ENCODE measurements around the gene STIM1.

Gene STIM1

GRCh38 chr11:3982431-3982830 lies 127.0 kb downstream of the STIM1 start:
- Histone ChIP-seq H3K27me3 (ENCODE audit: insufficient read depth, low read length) (no peaks in the 10 kb centered on the region), H3F3A (ENCODE audit: insufficient read depth, low read length) (no peaks in the 10 kb centered on the region), H3K9me3 (ENCODE audit: low read length) (no peaks in the 10 kb centered on the region), H3K4me3 (ENCODE audit: low read depth, low read length, poor library complexity, severe bottlenecking) (no peak overlapping the region), H3K4me2 (ENCODE audit: low read length) (no peak overlapping the region), H3K4me1 (ENCODE audit: insufficient read depth, low read length, severe bottlenecking) (peaks cover 11% of the 10 kb centered on the region), H3K9me2 (ENCODE audit: low read depth, low read length) (no peaks in the 10 kb centered on the region), H2AFZ (ENCODE audit: low read length) (no peak overlapping the region), H4K20me1 (ENCODE audit: insufficient read depth, low read length) (no peaks in the 10 kb centered on the region), H3K27ac (ENCODE audit: low read depth, low read length, poor library complexity, severe bottlenecking) (no peak overlapping the region), H3K9ac (ENCODE audit: low read length) (no peak overlapping the region), H3K36me3 (ENCODE audit: insufficient read depth, low read length) (no peaks in the 10 kb centered on the region), H3K79me2 (ENCODE audit: insufficient read depth, low read length) (no peaks in the 10 kb centered on the region)
- TF ChIP-seq CTCF (IDR thresholded peaks at IDR 0.05; ENCODE audit: low read length) (no peak), EZH2 (IDR thresholded peaks at IDR 0.05; ENCODE audit: borderline replicate concordance, low read length) (no peak)

GRCh38 chr11:3983101-3983500 lies 127.6 kb downstream of the STIM1 start:
- H3K9ac ChIP-seq (ENCODE audit: low read length) = no peak overlapping the region
- H3K27me3 ChIP-seq (ENCODE audit: insufficient read depth, low read length) = no peaks in the 10 kb centered on the region
- peaks cover 11% of the 10 kb centered on the region for H3K4me1 ChIP-seq (ENCODE audit: insufficient read depth, low read length, severe bottlenecking)
- H3F3A ChIP-seq (ENCODE audit: insufficient read depth, low read length) = no peaks in the 10 kb centered on the region
- no peaks in the 10 kb centered on the region for H3K9me3 ChIP-seq (ENCODE audit: low read length)
- no peak overlapping the region for H3K4me3 ChIP-seq (ENCODE audit: low read depth, low read length, poor library complexity, severe bottlenecking)
- H3K4me2 ChIP-seq (ENCODE audit: low read length) = no peak overlapping the region
- H4K20me1 ChIP-seq (ENCODE audit: insufficient read depth, low read length) = no peaks in the 10 kb centered on the region
- H3K27ac ChIP-seq (ENCODE audit: low read depth, low read length, poor library complexity, severe bottlenecking) = no peak overlapping the region
- H3K9me2 ChIP-seq (ENCODE audit: low read depth, low read length) = no peaks in the 10 kb centered on the region
- no peak overlapping the region for H2AFZ ChIP-seq (ENCODE audit: low read length)
- TF ChIP-seq CTCF (IDR thresholded peaks at IDR 0.05; ENCODE audit: low read length) (no peak), EZH2 (IDR thresholded peaks at IDR 0.05; ENCODE audit: borderline replicate concordance, low read length) (no peak)
- no peaks in the 10 kb centered on the region for H3K79me2 ChIP-seq (ENCODE audit: insufficient read depth, low read length)
- no peaks in the 10 kb centered on the region for H3K36me3 ChIP-seq (ENCODE audit: insufficient read depth, low read length)

GRCh38 chr11:3984896-3985295 lies 129.4 kb downstream of the STIM1 start:
- no peaks in the 10 kb centered on the region for H3K36me3 ChIP-seq (ENCODE audit: insufficient read depth, low read length)
- H3K27me3 ChIP-seq (ENCODE audit: insufficient read depth, low read length) = no peaks in the 10 kb centered on the region
- no peak overlapping the region for H3K4me2 ChIP-seq (ENCODE audit: low read length)
- H3K4me3 ChIP-seq (ENCODE audit: low read depth, low read length, poor library complexity, severe bottlenecking) = no peak overlapping the region
- H2AFZ ChIP-seq (ENCODE audit: low read length) = no peak overlapping the region
- H3K9me2 ChIP-seq (ENCODE audit: low read depth, low read length) = no peaks in the 10 kb centered on the region
- H3K79me2 ChIP-seq (ENCODE audit: insufficient read depth, low read length) = no peaks in the 10 kb centered on the region
- no peaks in the 10 kb centered on the region for H4K20me1 ChIP-seq (ENCODE audit: insufficient read depth, low read length)
- H3K9me3 ChIP-seq (ENCODE audit: low read length) = no peaks in the 10 kb centered on the region
- H3K9ac ChIP-seq (ENCODE audit: low read length) = no peak overlapping the region
- TF ChIP-seq CTCF (IDR thresholded peaks at IDR 0.05; ENCODE audit: low read length) (peak; percentile 43; the same call in 1 of the 2 replicates), EZH2 (IDR thresholded peaks at IDR 0.05; ENCODE audit: borderline replicate concordance, low read length) (no peak)
- H3F3A ChIP-seq (ENCODE audit: insufficient read depth, low read length) = no peaks in the 10 kb centered on the region
- peaks cover 11% of the 10 kb centered on the region for H3K4me1 ChIP-seq (ENCODE audit: insufficient read depth, low read length, severe bottlenecking)
- H3K27ac ChIP-seq (ENCODE audit: low read depth, low read length, poor library complexity, severe bottlenecking) = no peak overlapping the region

Data from OCI-LY1 (cell line).